Cortex of kidney (tissue), 1 donor: ENCODE data around the gene TNFAIP6.
"Not testable (repeated sequence)": the region's sequence is repeated elsewhere in the genome, so short reads cannot be mapped to it uniquely, and the experiment has no call there.

Experiments
- DNase-seq: peaks from one replicate; lab custom pipeline; 2025; lab: John Stamatoyannopoulos, UW

TNFAIP6 gene

GRCh38 chr2:151357359-151357758, at the start of gene TNFAIP6:
Gene TNFAIP6, plus strand, starts transcription at chr2:151357592. Its CDS starts 75 bp downstream, at chr2:151357667.
- no peak for DNase-seq

GRCh38 chr2:151310313-151310712, 47.1 kb upstream of the TNFAIP6 start:
- DNase-seq: not testable (repeated sequence)

GRCh38 chr2:151312440-151312839, 45.0 kb upstream of the TNFAIP6 start:
- DNase-seq: not testable (repeated sequence)

- no peak for DNase-seq
These were observed 42.0 kb upstream of the TNFAIP6 start for GRCh38 chr2:151315381-151315903.

GRCh38 chr2:151325581-151326095, 31.8 kb upstream of the TNFAIP6 start:
- no peak for DNase-seq

GRCh38 chr2:151326554-151326953, 30.8 kb upstream of the TNFAIP6 start:
- DNase-seq: no peak

- DNase-seq: no peak
These were observed 27.4 kb upstream of the TNFAIP6 start for GRCh38 chr2:151329998-151330397.

- no peak for DNase-seq
These were observed 24.3 kb upstream of the TNFAIP6 start for GRCh38 chr2:151333083-151333482.

GRCh38 chr2:151334082-151334815, 23.1 kb upstream of the TNFAIP6 start:
- no peak for DNase-seq

GRCh38 chr2:151336863-151337371, 20.5 kb upstream of the TNFAIP6 start:
- DNase-seq: no peak

- DNase-seq: no peak
These were observed 19.7 kb upstream of the TNFAIP6 start for GRCh38 chr2:151337643-151338042.

- DNase-seq: no peak
These were observed 19.3 kb upstream of the TNFAIP6 start for GRCh38 chr2:151338115-151338514.

- DNase-seq: no peak
These were observed 14.3 kb upstream of the TNFAIP6 start for GRCh38 chr2:151343073-151343472.

GRCh38 chr2:151344191-151344590, 13.2 kb upstream of the TNFAIP6 start:
- DNase-seq: not testable (repeated sequence)

- DNase-seq: no peak
These were observed 12.5 kb upstream of the TNFAIP6 start for GRCh38 chr2:151344906-151345305.

GRCh38 chr2:151347294-151347693, 10.1 kb upstream of the TNFAIP6 start:
- no peak for DNase-seq

GRCh38 chr2:151347906-151348305, 9.5 kb upstream of the TNFAIP6 start:
- no peak for DNase-seq

GRCh38 chr2:151350579-151351195, 6.7 kb upstream of the TNFAIP6 start:
- DNase-seq: no peak

GRCh38 chr2:151353995-151354394, 3.4 kb upstream of the TNFAIP6 start:
- DNase-seq: no peak

GRCh38 chr2:151354807-151355206, 2.6 kb upstream of the TNFAIP6 start:
- no peak for DNase-seq

- DNase-seq: no peak
These were observed 976 bp downstream of the TNFAIP6 start for GRCh38 chr2:151358166-151358970.
